Measurements from ENCODE around the gene SDF2L1. TPM values are rescaled to one million over a fixed set of nuclear protein-coding genes. Genes with fewer than 3 reads are reported as not detected.
"Not testable (repeated sequence)": the region's sequence is repeated elsewhere in the genome, so short reads cannot be mapped to it uniquely, and the experiment has no call there.

Gene SDF2L1
- total RNA-seq, 1 donor from 2014 or later, result 37.4 TPM

GRCh38 chr22:21606775-21607174, 35.3 kb upstream of the SDF2L1 start:
- no peaks in the 10 kb centered on the region for H3K4me1 ChIP-seq
- no peak for TF ChIP-seq CTCF (IDR thresholded peaks at IDR 0.05)
- H3K27ac ChIP-seq, result no peak overlapping the region
- no peak overlapping the region for H3K4me3 ChIP-seq
- intact Hi-C loops (cut with DNase I), result no loop called here
- peaks cover 9 to 13% of the 10 kb centered on the region in 2 donors for H3K36me3 ChIP-seq
- DNase-seq (ENCODE audit: low spot score in 2 of 2), result no peak
- no peaks in the 10 kb centered on the region for H3K27me3 ChIP-seq
- no peaks in the 10 kb centered on the region for H3K9me3 ChIP-seq

- H3K9me3 ChIP-seq; DNase-seq (ENCODE audit: low spot score in 2 of 2); intact Hi-C loops (cut with DNase I); H3K4me1 ChIP-seq; H3K27me3 ChIP-seq; H3K27ac ChIP-seq; H3K4me3 ChIP-seq: not testable (repeated sequence)
- peaks cover 18 to 36% of the 10 kb centered on the region in 2 donors for H3K36me3 ChIP-seq
Observed at GRCh38 chr22:21609556-21610157, 32.4 kb upstream of the SDF2L1 start.

GRCh38 chr22:21611210-21611977, 30.7 kb upstream of the SDF2L1 start:
- peaks cover 21 to 41% of the 10 kb centered on the region in 2 donors for H3K36me3 ChIP-seq

GRCh38 chr22:21612858-21613257, 29.2 kb upstream of the SDF2L1 start:
- no peaks in the 10 kb centered on the region for H3K27me3 ChIP-seq
- H3K4me1 ChIP-seq, result no peaks in the 10 kb centered on the region
- no peak overlapping the region for H3K4me3 ChIP-seq
- no peak for TF ChIP-seq CTCF (IDR thresholded peaks at IDR 0.05)
- no peak overlapping the region for H3K27ac ChIP-seq
- no peaks in the 10 kb centered on the region for H3K9me3 ChIP-seq
- intact Hi-C loops (cut with DNase I), result no loop called here
- DNase-seq (ENCODE audit: low spot score in 2 of 2), result no peak
- peaks cover 21 to 41% of the 10 kb centered on the region in 2 donors for H3K36me3 ChIP-seq

More at GRCh38 chr22:21611210-21611977, 30.7 kb upstream of the SDF2L1 start:
- Histone ChIP-seq H3K27me3 (no peaks in the 10 kb centered on the region), H3K4me3 (no peak overlapping the region), H3K27ac (no peak overlapping the region), H3K4me1 (no peaks in the 10 kb centered on the region), H3K9me3 (no peaks in the 10 kb centered on the region)
- no peak for TF ChIP-seq CTCF (IDR thresholded peaks at IDR 0.05)
- intact Hi-C loops (cut with DNase I), result no loop called here
- DNase-seq (ENCODE audit: low spot score in 2 of 2), result no peak

- Histone ChIP-seq H3K4me3 (no peak overlapping the region), H3K4me1 (no peaks in the 10 kb centered on the region), H3K27me3 (no peaks in the 10 kb centered on the region), H3K27ac (no peak overlapping the region), H3K36me3 (peaks cover 21 to 41% of the 10 kb centered on the region in 2 donors), H3K9me3 (no peaks in the 10 kb centered on the region)
- intact Hi-C loops (cut with DNase I), result no loop called here
- no peak for DNase-seq (ENCODE audit: low spot score in 2 of 2)
- TF ChIP-seq CTCF (IDR thresholded peaks at IDR 0.05), result no peak
Observed at GRCh38 chr22:21613553-21614233, 28.4 kb upstream of the SDF2L1 start.

GRCh38 chr22:21615731-21616130, 26.4 kb upstream of the SDF2L1 start:
- H3K4me1 ChIP-seq, result no peaks in the 10 kb centered on the region
- H3K4me3 ChIP-seq, result no peak overlapping the region
- no peaks in the 10 kb centered on the region for H3K9me3 ChIP-seq
- TF ChIP-seq CTCF (IDR thresholded peaks at IDR 0.05), result no peak
- peaks cover 20 to 39% of the 10 kb centered on the region in 2 donors for H3K36me3 ChIP-seq
- no peak for DNase-seq (ENCODE audit: low spot score in 2 of 2)
- no peaks in the 10 kb centered on the region for H3K27me3 ChIP-seq
- intact Hi-C loops (cut with DNase I), result no loop called here
- no peak overlapping the region for H3K27ac ChIP-seq

- H3K4me3 ChIP-seq; DNase-seq (ENCODE audit: low spot score in 2 of 2); intact Hi-C loops (cut with DNase I); H3K9me3 ChIP-seq; H3K27me3 ChIP-seq; H3K4me1 ChIP-seq; H3K27ac ChIP-seq: not testable (repeated sequence)
- H3K36me3 ChIP-seq, result peaks cover 9 to 25% of the 10 kb centered on the region in 2 donors
Observed at GRCh38 chr22:21617337-21617736, 24.8 kb upstream of the SDF2L1 start.

Data from ascending aorta (tissue), 2 donors.